ENCODE data around the gene NFATC1.

The NFATC1 gene

GRCh38 chr18:79523206-79523735, 127.5 kb downstream of the NFATC1 start:
- no peak for ATAC-seq
- TF ChIP-seq, protein P1, sequence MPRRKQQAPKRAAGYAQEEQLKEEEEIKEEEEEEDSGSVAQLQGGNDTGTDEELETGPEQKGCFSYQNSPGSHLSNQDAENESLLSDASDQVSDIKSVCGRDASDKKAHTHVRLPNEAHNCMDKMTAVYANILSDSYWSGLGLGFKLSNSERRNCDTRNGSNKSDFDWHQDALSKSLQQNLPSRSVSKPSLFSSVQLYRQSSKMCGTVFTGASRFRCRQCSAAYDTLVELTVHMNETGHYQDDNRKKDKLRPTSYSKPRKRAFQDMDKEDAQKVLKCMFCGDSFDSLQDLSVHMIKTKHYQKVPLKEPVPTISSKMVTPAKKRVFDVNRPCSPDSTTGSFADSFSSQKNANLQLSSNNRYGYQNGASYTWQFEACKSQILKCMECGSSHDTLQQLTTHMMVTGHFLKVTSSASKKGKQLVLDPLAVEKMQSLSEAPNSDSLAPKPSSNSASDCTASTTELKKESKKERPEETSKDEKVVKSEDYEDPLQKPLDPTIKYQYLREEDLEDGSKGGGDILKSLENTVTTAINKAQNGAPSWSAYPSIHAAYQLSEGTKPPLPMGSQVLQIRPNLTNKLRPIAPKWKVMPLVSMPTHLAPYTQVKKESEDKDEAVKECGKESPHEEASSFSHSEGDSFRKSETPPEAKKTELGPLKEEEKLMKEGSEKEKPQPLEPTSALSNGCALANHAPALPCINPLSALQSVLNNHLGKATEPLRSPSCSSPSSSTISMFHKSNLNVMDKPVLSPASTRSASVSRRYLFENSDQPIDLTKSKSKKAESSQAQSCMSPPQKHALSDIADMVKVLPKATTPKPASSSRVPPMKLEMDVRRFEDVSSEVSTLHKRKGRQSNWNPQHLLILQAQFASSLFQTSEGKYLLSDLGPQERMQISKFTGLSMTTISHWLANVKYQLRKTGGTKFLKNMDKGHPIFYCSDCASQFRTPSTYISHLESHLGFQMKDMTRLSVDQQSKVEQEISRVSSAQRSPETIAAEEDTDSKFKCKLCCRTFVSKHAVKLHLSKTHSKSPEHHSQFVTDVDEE (CRISPR knock-in tag; IDR thresholded peaks at IDR 0.05) = no peak
- TF ChIP-seq ZFP30 (CRISPR knock-in tag; IDR thresholded peaks at IDR 0.05) (no peak), ZC3H10 (CRISPR knock-in tag; IDR thresholded peaks at IDR 0.05) (no peak), PPARA (CRISPR knock-in tag; IDR thresholded peaks at IDR 0.05; ENCODE audit: borderline replicate concordance) (no peak), ESRRG (CRISPR knock-in tag; IDR thresholded peaks at IDR 0.05) (no peak), SNAI2 (CRISPR knock-in tag; IDR thresholded peaks at IDR 0.05) (no peak), ISL1 (CRISPR knock-in tag; IDR thresholded peaks at IDR 0.05) (no peak), RARB (CRISPR knock-in tag; IDR thresholded peaks at IDR 0.05) (no peak), ZNF8 (CRISPR knock-in tag; IDR thresholded peaks at IDR 0.05) (no peak), PATZ1 (CRISPR knock-in tag; IDR thresholded peaks at IDR 0.05; ENCODE audit: borderline replicate concordance) (no peak), ZFP3 (CRISPR knock-in tag; IDR thresholded peaks at IDR 0.05) (no peak), GLIS3 (CRISPR knock-in tag; IDR thresholded peaks at IDR 0.05) (no peak)
- TF ChIP-seq, protein P2, sequence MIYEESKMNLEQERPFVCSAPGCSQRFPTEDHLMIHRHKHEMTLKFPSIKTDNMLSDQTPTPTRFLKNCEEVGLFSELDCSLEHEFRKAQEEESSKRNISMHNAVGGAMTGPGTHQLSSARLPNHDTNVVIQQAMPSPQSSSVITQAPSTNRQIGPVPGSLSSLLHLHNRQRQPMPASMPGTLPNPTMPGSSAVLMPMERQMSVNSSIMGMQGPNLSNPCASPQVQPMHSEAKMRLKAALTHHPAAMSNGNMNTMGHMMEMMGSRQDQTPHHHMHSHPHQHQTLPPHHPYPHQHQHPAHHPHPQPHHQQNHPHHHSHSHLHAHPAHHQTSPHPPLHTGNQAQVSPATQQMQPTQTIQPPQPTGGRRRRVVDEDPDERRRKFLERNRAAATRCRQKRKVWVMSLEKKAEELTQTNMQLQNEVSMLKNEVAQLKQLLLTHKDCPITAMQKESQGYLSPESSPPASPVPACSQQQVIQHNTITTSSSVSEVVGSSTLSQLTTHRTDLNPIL (CRISPR knock-in tag; IDR thresholded peaks at IDR 0.05; ENCODE audit: low read depth) = no peak
- TF ChIP-seq, protein P3, sequence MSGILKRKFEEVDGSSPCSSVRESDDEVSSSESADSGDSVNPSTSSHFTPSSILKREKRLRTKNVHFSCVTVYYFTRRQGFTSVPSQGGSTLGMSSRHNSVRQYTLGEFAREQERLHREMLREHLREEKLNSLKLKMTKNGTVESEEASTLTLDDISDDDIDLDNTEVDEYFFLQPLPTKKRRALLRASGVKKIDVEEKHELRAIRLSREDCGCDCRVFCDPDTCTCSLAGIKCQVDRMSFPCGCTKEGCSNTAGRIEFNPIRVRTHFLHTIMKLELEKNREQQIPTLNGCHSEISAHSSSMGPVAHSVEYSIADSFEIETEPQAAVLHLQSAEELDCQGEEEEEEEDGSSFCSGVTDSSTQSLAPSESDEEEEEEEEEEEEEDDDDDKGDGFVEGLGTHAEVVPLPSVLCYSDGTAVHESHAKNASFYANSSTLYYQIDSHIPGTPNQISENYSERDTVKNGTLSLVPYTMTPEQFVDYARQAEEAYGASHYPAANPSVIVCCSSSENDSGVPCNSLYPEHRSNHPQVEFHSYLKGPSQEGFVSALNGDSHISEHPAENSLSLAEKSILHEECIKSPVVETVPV (CRISPR knock-in tag; IDR thresholded peaks at IDR 0.05) = no peak

DNA sequence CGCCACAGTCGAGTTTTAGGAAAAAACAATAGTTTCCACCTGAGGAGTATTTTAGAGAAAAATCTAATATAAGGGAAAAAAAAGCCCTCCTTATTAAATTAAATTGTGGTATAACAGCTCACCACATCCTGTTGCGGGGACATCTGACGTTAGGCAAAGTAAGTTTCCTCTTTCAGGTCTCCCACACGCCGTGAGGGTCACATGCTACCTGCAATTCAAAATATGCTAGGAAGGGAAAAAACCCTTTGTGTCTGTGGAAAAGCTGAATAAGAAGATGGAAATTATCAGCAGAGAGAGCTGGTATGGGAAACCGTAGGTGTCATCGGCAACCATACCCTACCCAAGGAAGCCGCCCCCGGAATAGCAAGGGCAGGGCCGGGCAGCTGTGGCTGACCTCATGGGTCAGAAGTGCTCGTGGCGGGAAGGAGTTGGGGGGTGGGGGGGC, 128.0 kb downstream of the NFATC1 start:
- TF ChIP-seq ZNF565 (CRISPR knock-in tag; conservative IDR thresholded peaks at IDR 0.05; ENCODE audit: low read depth) (no peak), ZNF70 (CRISPR knock-in tag; IDR thresholded peaks at IDR 0.05) (no peak), ESRRG (CRISPR knock-in tag; IDR thresholded peaks at IDR 0.05) (no peak)
- TF ChIP-seq, protein P2 (CRISPR knock-in tag; IDR thresholded peaks at IDR 0.05; ENCODE audit: low read depth) = no peak
- TF ChIP-seq, protein P3 (CRISPR knock-in tag; IDR thresholded peaks at IDR 0.05) = no peak
- no peak for ATAC-seq

DNA sequence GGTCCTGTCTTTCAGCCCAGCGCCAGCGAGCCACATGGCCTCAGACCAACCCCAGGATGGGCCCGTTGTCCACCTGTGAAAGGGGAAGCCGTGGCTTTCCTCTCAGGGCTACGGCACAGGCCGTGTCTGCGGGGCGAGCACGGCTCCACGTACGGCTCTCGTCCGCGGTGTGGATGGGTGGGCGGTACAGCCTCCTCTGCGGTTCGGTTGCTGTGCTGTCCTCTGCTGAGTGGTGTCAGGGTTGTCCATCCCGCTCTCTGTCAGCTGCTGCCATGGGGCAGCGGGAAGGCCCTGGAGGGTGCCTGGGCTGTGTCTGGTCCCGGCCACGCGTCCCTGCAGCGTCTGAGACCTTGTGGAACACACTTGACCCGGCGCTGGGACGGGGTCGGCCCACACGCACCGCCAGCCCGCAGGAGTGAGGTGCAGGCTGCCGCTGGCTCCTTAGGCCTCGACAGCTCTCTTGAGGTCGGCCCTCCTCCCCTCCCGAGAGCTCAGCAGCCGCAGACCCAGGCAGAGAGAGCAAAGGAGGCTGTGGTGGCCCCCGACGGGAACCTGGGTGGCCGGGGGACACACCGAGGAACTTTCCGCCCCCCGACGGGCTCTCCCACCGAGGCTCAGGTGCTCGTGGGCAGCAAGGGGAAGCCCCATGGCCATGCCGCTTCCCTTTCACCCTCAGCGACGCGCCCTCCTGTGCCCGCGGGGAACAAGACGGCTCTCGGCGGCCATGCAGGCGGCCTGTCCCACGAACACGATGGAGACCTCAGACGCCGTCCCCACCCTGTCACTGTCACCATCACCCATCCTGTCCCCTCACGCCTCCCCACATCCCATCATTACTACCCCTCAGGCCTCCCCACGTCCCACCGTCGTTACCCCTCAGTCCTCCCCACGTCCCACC, 128.7 kb downstream of the NFATC1 start:
- ATAC-seq = no peak
- no peak for TF ChIP-seq ISL1 (CRISPR knock-in tag; IDR thresholded peaks at IDR 0.05)
- no peak for TF ChIP-seq POU6F1 (CRISPR knock-in tag; IDR thresholded peaks at IDR 0.05; ENCODE audit: borderline replicate concordance, low read depth)
- TF ChIP-seq TOX (CRISPR knock-in tag; IDR thresholded peaks at IDR 0.05; ENCODE audit: borderline replicate concordance) = no peak
- no peak for TF ChIP-seq BACH2 (CRISPR knock-in tag; IDR thresholded peaks at IDR 0.05; ENCODE audit: borderline replicate concordance)
- TF ChIP-seq, protein P1 (CRISPR knock-in tag; IDR thresholded peaks at IDR 0.05) = no peak
- TF ChIP-seq GLIS3 (CRISPR knock-in tag; IDR thresholded peaks at IDR 0.05) = no peak
- no peak for TF ChIP-seq ZFP3 (CRISPR knock-in tag; IDR thresholded peaks at IDR 0.05)
- no peak for TF ChIP-seq SNAI2 (CRISPR knock-in tag; IDR thresholded peaks at IDR 0.05)
